Tibial nerve (tissue), 4 donors: ENCODE measurements around the gene AP1G2.

Experiments
- EP300 ChIP-seq, 2 donors: sonication (generic); formaldehyde crosslinking; IDR thresholded peaks; one replicate each; pipeline ENCODE4 v1.6.1; 2017; ENCODE audit warnings: antibody characterized with exemption in 2 of 2, mild to moderate bottlenecking in 1 of 2
- POLR2A ChIP-seq, 2 donors: fragments of 450-650 bp; IDR thresholded peaks; one replicate each; pipeline ENCODE4 v1.6.1; 2017; ENCODE audit warnings: antibody characterized with exemption in 2 of 2, mild to moderate bottlenecking in 2 of 2, moderate library complexity in 2 of 2
- TF ChIP-seq, protein P1 (sequence below), 5 experiments: fragments of 200-600 bp in 3 of 5; fragments of 450-650 bp in 2 of 5; sonication (generic) in 3 of 5; IDR thresholded peaks; one replicate each; pipeline ENCODE4 v1.5.1; 2016 to 2019; ENCODE audit warnings: antibody characterized with exemption in 5 of 5, mild to moderate bottlenecking in 3 of 5, moderate library complexity in 2 of 5

- TF ChIP-seq, protein P1, sequence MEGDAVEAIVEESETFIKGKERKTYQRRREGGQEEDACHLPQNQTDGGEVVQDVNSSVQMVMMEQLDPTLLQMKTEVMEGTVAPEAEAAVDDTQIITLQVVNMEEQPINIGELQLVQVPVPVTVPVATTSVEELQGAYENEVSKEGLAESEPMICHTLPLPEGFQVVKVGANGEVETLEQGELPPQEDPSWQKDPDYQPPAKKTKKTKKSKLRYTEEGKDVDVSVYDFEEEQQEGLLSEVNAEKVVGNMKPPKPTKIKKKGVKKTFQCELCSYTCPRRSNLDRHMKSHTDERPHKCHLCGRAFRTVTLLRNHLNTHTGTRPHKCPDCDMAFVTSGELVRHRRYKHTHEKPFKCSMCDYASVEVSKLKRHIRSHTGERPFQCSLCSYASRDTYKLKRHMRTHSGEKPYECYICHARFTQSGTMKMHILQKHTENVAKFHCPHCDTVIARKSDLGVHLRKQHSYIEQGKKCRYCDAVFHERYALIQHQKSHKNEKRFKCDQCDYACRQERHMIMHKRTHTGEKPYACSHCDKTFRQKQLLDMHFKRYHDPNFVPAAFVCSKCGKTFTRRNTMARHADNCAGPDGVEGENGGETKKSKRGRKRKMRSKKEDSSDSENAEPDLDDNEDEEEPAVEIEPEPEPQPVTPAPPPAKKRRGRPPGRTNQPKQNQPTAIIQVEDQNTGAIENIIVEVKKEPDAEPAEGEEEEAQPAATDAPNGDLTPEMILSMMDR (IDR thresholded peaks at IDR 0.05): no peak
- no peak for TF ChIP-seq POLR2A (IDR thresholded peaks at IDR 0.05)
- no peak for TF ChIP-seq EP300 (IDR thresholded peaks at IDR 0.05)
Observed at GRCh38 chr14:23545740-23546365, 21.7 kb downstream of the AP1G2 start.
